ENCODE data around the gene NR6A1. TPM values are rescaled to one million over a fixed set of nuclear protein-coding genes. Genes with fewer than 3 reads are reported as not detected.

The NR6A1 gene
- total and polyA plus RNA-seq, 2 experiments from 2014 or later = 44.2 to 139 TPM

DNA sequence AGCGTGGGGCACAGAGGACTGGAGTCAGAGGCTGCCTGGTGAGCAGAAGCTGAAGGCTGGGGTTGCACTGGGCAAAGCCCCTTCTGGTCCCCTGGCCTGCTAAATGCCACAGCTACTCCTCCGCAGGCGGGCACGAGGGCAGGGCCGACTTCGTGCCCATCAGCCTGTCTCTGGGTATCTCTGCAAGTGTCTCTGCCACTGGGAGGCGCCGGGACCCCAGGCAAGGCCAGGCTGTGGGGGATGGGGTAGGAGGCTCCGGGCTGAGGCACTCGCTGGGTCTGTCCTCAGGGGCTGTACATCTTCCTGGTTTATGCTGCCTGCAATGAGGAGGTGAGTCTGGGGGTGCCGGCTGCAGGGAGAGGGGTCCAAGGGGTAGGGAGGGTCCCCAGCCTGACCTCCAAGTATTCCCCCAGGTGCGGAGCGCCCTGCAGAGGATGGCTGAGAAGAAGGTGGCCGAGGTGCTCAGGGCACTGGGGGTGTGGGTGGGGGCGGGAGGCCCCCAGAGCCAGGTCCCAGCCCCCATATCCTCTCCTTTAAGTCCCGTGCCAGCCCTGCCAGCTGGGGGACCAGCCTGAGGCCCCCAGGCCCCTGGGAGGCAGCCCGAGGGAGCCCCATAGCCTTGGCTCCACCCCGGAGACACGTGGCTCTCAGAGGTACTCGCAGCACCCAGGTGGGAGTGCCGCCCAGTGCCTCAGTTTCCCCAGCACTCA lies 295.8 kb downstream of the NR6A1 start:
- 0 out of 2 replicates have a peak, but pooled peaks cover 2% of the 10 kb centered on the region for H3F3A ChIP-seq (replicated peaks; ENCODE audit: low read depth)
- no peaks in the 10 kb centered on the region for H4K20me1 ChIP-seq (replicated peaks; ENCODE audit: insufficient read depth)
- peaks cover 42% of the 10 kb centered on the region for H3K27me3 ChIP-seq (ENCODE audit: insufficient read depth)
- H3K27ac Mint-ChIP-seq = no peak overlapping the region
- no peaks in the 10 kb centered on the region for H3K79me2 ChIP-seq (replicated peaks; ENCODE audit: insufficient read depth)
- peaks cover 32% of the 10 kb centered on the region for H3K27me3 Mint-ChIP-seq (ENCODE audit: insufficient read depth, low read depth, poor library complexity)
- peak; percentile 57 for DNase-seq (ENCODE audit: low spot score)
- no peak overlapping the region for H3K4me3 ChIP-seq
- TF ChIP-seq, protein P1, sequence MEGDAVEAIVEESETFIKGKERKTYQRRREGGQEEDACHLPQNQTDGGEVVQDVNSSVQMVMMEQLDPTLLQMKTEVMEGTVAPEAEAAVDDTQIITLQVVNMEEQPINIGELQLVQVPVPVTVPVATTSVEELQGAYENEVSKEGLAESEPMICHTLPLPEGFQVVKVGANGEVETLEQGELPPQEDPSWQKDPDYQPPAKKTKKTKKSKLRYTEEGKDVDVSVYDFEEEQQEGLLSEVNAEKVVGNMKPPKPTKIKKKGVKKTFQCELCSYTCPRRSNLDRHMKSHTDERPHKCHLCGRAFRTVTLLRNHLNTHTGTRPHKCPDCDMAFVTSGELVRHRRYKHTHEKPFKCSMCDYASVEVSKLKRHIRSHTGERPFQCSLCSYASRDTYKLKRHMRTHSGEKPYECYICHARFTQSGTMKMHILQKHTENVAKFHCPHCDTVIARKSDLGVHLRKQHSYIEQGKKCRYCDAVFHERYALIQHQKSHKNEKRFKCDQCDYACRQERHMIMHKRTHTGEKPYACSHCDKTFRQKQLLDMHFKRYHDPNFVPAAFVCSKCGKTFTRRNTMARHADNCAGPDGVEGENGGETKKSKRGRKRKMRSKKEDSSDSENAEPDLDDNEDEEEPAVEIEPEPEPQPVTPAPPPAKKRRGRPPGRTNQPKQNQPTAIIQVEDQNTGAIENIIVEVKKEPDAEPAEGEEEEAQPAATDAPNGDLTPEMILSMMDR (conservative IDR thresholded peaks at IDR 0.05; ENCODE audit: low read depth in 2 of 2) = peak; percentile 39 to 87; a peak in 3 of 4 replicates
- no peak for TF ChIP-seq NANOG (IDR thresholded peaks at IDR 0.05; ENCODE audit: borderline replicate concordance)
- no peaks in the 10 kb centered on the region for H3K9me2 ChIP-seq (ENCODE audit: insufficient read depth)
- peaks cover 12% of the 10 kb centered on the region for H3K4me1 Mint-ChIP-seq
- H3K36me3 Mint-ChIP-seq (ENCODE audit: low read depth) = no peaks in the 10 kb centered on the region
- no peak overlapping the region for H3K4me3 Mint-ChIP-seq
- no peak overlapping the region for H3K27ac ChIP-seq (ENCODE audit: low read depth)
- H2AFZ ChIP-seq = no peak overlapping the region
- peaks cover 9% of the 10 kb centered on the region; the same call in 1 of the 2 replicates for H3K4me1 ChIP-seq (ENCODE audit: insufficient read depth)
- H3K9me3 Mint-ChIP-seq = no peaks in the 10 kb centered on the region
- H3K36me3 ChIP-seq (ENCODE audit: insufficient read depth) = no peaks in the 10 kb centered on the region
- ATAC-seq = peak; percentile 48
- H3K4me2 ChIP-seq = no peak overlapping the region; the same call in 1 of the 2 replicates

DNA sequence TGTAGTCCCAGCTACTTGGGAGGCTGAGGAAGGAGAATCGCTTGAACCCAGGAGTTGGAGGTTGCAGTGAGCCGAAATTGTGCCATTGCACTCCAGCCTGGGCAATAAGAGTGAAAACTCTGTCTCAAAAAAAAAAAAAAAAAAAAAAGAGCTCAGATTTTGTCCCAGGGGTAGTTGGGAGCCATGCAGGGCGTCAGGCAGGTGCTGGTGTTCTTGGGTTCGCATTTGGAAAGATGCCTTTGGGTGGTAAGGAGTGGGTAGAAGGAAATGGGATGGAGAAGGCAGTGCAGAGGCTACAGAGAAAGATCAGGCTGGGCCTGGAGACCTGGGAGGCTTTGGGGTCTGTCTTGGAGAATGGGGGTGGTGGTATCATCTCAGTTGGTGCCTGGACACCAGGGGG lies 297.0 kb downstream of the NR6A1 start:
- Mint-ChIP-seq H3K27me3 (ENCODE audit: insufficient read depth, low read depth, poor library complexity) (peaks cover 20% of the 10 kb centered on the region), H3K4me3 (no peak overlapping the region)
- TF ChIP-seq ZNF331 (CRISPR knock-in tag; IDR thresholded peaks at IDR 0.05; ENCODE audit: low read depth) (no peak), EZH2 (IDR thresholded peaks at IDR 0.05; ENCODE audit: low read depth, unreplicated experiment) (no peak), STAT1 (IDR thresholded peaks at IDR 0.05; ENCODE audit: unreplicated experiment) (no peak), JUNB (IDR thresholded peaks at IDR 0.05; ENCODE audit: unreplicated experiment) (no peak), NANOG (IDR thresholded peaks at IDR 0.05; ENCODE audit: borderline replicate concordance) (no peak)
- TF ChIP-seq, protein P2, sequence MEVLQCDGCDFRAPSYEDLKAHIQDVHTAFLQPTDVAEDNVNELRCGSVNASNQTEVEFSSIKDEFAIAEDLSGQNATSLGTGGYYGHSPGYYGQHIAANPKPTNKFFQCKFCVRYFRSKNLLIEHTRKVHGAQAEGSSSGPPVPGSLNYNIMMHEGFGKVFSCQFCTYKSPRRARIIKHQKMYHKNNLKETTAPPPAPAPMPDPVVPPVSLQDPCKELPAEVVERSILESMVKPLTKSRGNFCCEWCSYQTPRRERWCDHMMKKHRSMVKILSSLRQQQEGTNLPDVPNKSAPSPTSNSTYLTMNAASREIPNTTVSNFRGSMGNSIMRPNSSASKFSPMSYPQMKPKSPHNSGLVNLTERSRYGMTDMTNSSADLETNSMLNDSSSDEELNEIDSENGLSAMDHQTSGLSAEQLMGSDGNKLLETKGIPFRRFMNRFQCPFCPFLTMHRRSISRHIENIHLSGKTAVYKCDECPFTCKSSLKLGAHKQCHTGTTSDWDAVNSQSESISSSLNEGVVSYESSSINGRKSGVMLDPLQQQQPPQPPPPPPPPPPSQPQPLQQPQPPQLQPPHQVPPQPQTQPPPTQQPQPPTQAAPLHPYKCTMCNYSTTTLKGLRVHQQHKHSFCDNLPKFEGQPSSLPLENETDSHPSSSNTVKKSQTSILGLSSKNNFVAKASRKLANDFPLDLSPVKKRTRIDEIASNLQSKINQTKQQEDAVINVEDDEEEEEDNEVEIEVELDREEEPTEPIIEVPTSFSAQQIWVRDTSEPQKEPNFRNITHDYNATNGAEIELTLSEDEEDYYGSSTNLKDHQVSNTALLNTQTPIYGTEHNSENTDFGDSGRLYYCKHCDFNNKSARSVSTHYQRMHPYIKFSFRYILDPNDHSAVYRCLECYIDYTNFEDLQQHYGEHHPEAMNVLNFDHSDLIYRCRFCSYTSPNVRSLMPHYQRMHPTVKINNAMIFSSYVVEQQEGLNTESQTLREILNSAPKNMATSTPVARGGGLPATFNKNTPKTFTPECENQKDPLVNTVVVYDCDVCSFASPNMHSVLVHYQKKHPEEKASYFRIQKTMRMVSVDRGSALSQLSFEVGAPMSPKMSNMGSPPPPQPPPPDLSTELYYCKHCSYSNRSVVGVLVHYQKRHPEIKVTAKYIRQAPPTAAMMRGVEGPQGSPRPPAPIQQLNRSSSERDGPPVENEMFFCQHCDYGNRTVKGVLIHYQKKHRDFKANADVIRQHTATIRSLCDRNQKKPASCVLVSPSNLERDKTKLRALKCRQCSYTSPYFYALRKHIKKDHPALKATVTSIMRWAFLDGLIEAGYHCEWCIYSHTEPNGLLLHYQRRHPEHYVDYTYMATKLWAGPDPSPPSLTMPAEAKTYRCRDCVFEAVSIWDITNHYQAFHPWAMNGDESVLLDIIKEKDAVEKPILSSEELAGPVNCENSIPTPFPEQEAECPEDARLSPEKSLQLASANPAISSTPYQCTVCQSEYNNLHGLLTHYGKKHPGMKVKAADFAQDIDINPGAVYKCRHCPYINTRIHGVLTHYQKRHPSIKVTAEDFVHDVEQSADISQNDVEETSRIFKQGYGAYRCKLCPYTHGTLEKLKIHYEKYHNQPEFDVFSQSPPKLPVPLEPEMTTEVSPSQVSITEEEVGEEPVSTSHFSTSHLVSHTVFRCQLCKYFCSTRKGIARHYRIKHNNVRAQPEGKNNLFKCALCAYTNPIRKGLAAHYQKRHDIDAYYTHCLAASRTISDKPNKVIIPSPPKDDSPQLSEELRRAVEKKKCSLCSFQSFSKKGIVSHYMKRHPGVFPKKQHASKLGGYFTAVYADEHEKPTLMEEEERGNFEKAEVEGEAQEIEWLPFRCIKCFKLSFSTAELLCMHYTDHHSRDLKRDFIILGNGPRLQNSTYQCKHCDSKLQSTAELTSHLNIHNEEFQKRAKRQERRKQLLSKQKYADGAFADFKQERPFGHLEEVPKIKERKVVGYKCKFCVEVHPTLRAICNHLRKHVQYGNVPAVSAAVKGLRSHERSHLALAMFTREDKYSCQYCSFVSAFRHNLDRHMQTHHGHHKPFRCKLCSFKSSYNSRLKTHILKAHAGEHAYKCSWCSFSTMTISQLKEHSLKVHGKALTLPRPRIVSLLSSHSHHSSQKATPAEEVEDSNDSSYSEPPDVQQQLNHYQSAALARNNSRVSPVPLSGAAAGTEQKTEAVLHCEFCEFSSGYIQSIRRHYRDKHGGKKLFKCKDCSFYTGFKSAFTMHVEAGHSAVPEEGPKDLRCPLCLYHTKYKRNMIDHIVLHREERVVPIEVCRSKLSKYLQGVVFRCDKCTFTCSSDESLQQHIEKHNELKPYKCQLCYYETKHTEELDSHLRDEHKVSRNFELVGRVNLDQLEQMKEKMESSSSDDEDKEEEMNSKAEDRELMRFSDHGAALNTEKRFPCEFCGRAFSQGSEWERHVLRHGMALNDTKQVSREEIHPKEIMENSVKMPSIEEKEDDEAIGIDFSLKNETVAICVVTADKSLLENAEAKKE (CRISPR knock-in tag; IDR thresholded peaks at IDR 0.05) = no peak
- TF ChIP-seq, protein P1 (conservative IDR thresholded peaks at IDR 0.05; ENCODE audit: low read depth in 2 of 2) = no peak

More for the DNA sequence above, 297.0 kb downstream of the NR6A1 start:
- Histone ChIP-seq H3K79me2 (replicated peaks; ENCODE audit: insufficient read depth) (no peaks in the 10 kb centered on the region), H2AFZ (no peak overlapping the region), H3K4me2 (no peak overlapping the region), H3F3A (replicated peaks; ENCODE audit: low read depth) (0 out of 2 replicates have a peak, but pooled peaks cover 2% of the 10 kb centered on the region), H3K9me2 (ENCODE audit: insufficient read depth) (no peaks in the 10 kb centered on the region), H3K27me3 (ENCODE audit: insufficient read depth) (peaks cover 30% of the 10 kb centered on the region), H3K36me3 (ENCODE audit: insufficient read depth) (no peaks in the 10 kb centered on the region), H3K4me3 (no peak overlapping the region), H4K20me1 (replicated peaks; ENCODE audit: insufficient read depth) (no peaks in the 10 kb centered on the region), H3K4me1 (ENCODE audit: insufficient read depth) (peaks cover 7% of the 10 kb centered on the region; the same call in 1 of the 2 replicates), H3K27ac (ENCODE audit: low read depth) (no peak overlapping the region)
- ATAC-seq (no peak), DNase-seq (ENCODE audit: low spot score) (no peak)
- no peaks in the 10 kb centered on the region for H3K9me3 Mint-ChIP-seq
- no peak overlapping the region for H3K27ac Mint-ChIP-seq
- H3K36me3 Mint-ChIP-seq (ENCODE audit: low read depth) = no peaks in the 10 kb centered on the region
- peaks cover 7% of the 10 kb centered on the region for H3K4me1 Mint-ChIP-seq
